ENCODE measurements around the gene ASCL2. TPM values are rescaled to one million over a fixed set of nuclear protein-coding genes. Genes with fewer than 3 reads are reported as not detected.
"Not testable (repeated sequence)": the region's sequence is repeated elsewhere in the genome, so short reads cannot be mapped to it uniquely, and the experiment has no call there.

ASCL2 gene
- polyA plus RNA-seq, 3 donors: 0.19 to 0.63 TPM; not detected in 1

DNA sequence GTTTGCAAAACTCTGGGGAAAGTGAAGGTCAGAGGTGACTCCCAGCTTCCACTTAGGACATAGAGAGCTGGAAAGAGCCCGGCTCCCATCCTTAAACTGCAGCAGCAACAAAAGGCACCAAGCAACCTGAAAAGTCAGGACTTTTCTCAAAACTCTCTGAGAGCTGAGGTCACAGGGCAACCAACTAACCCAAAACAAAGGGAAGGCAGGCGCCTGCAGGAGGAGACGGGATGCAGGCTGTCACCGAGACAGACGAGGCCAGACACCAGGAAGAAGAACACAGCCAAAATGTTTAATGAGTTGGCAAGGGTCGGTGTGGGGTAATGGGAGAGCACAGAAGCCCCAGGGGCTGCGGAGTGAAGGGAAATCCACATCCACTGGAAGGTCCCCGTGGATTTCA, 19.9 kb downstream of the ASCL2 start:
- H3K27ac ChIP-seq (ENCODE audit: low read depth, low read length): no peak overlapping the region
- 69 to 88% (median 76%) methylated on average over 8 of the region's 8 CpGs for WGBS, 3 donors

DNA sequence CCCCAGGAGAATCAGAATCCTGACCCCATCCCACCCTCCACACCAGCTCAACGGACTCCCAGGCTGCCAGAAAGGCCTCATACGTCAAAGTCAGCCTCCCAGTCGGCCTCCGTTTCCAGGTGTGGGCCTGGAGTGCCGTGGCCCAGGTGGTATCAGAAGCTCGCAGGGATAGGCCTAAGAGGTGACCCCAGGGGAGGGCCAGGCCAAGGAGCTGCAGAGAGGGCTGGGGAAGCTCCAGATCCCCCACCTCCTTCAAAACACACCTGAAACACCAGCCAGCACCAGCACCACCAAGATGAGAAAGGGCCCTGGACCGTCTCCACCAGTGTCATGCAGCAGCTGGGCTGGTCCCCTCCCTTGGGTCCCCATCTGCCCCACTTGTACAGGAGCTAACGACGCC, 20.3 kb downstream of the ASCL2 start:
- WGBS, 3 donors: 82 to 88% (median 84%) methylated on average over 9 of the region's 9 CpGs

DNA sequence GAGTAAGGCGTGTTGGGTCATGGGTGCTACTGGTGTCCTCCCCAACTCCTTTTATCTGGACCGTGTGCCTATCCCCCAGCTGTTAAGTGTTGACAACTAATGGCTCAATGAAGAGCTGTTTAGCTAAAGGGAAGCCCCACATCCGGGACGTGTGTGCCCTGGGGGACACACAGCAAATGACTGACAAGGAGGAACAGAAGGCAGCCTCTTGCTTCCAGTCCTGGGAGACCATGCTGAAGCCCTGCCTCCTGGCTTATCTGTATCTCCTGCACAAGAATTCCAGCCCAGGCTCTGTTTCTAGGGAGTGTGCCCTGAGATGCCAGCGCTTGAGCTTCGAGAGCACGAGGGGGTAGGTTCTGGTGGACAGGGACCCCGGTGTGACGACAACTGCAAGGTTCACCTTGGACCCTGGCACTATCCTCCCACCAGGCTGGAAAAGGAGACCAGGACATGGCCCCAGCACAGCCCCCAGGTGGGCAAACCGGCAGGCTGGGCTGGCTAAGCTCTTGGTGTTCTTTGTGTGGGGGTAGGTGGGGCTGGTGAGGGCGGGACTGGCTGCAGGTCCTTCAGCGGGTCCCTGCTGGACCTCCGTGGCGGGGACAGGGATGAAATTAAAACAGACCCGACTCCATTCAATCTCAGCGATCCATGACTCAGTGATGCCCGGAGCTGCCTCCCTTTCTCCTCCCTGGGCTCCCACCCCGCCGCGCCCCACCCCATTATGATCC, 21.0 kb downstream of the ASCL2 start:
- WGBS, 3 donors: 84 to 86% (median 85%) methylated on average over 17 to 20 of the region's 20 CpGs
- H3K27ac ChIP-seq (ENCODE audit: low read depth, low read length): no peak overlapping the region

More for the DNA sequence above, 20.3 kb downstream of the ASCL2 start:
- H3K27ac ChIP-seq (ENCODE audit: low read depth, low read length): no peak overlapping the region

DNA sequence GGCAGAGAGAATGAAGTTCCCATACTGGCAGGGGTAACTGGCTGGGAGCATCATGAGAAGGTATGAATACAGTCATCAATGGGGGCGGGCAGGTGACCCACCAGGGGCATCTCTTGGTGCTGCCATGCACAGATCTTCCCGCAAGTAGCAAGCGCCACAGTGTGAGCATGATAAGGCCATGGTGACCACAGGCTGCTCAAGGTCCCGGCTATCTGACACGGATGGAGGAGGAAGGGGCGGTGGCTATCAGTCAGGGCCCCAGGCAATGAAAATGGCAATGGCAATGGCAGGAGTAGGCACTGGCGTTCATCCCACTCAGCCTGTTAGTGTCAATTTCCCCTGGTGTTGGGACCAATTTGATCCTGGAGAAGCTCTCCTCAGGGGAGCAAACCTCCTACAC, 21.6 kb downstream of the ASCL2 start:
- 83 to 92% (median 91%) methylated on average over 7 of the region's 7 CpGs for WGBS, 3 donors
- H3K27ac ChIP-seq (ENCODE audit: low read depth, low read length): no peak overlapping the region

DNA sequence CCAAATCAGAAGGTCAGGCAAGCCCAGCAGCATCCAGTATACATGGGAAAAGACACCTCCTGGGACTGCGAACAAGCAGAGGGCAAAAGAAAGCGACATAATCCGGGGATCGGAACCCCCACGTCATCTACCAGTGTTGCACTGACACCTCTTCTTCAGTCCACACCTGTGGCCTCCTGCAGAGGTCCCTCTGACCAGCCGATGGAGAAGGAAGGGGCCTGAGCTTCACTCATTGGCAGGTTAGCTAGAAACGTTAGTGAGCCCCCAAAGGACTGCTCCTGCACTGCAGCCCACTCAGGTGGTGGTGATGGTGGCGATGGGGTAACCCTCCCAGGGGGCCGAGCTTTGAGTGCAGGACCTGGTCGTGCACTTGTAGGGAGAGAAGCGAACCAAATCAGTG, 22.1 kb downstream of the ASCL2 start:
- 83 to 90% (median 89%) methylated on average over 11 of the region's 11 CpGs for WGBS, 3 donors
- H3K27ac ChIP-seq (ENCODE audit: low read depth, low read length): no peak overlapping the region

DNA sequence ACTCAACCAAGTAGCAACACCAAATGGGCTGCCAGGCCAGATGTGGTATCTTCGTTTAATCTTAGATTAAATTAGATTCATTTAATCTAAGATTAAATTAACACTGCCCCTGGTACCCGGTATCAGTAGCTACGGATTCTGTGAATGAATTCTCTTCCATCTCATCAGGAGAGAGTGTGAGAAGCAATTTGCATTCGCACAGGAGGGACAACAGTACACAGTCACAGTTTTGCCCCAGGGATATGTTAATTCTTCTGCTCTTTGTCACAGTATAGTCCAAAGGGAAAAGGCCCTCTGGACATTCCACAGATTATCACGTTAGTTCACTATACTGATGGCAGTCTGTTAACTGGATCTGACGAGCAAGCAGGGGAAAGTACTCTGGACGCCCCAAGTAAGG, 22.9 kb downstream of the ASCL2 start:
- H3K27ac ChIP-seq (ENCODE audit: low read depth, low read length): no peak overlapping the region
- WGBS, 3 donors: 81 to 86% (median 83%) methylated on average over 7 of the region's 7 CpGs

DNA sequence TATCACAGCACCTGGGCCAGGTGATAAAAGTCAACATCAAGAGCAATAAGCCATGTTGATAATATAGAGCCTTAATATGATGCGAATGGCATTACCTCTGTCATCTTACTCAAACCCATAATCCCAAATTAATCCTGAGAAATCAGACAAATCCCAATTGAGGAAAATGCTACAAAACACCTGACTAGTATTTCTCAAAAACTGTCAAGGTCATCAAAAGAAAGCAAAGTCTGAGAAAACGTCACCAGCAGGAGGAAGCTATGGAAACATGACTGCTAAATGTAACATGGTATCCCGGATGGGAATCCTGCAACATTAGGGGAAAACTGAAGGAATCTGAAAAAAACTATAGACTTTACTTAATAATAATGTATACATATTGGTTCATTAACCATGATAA, 29.6 kb downstream of the ASCL2 start:
- 59 to 75% (median 72%) methylated on average over 3 of the region's 3 CpGs for WGBS, 3 donors
- H3K27ac ChIP-seq (ENCODE audit: low read depth, low read length): no peak overlapping the region

DNA sequence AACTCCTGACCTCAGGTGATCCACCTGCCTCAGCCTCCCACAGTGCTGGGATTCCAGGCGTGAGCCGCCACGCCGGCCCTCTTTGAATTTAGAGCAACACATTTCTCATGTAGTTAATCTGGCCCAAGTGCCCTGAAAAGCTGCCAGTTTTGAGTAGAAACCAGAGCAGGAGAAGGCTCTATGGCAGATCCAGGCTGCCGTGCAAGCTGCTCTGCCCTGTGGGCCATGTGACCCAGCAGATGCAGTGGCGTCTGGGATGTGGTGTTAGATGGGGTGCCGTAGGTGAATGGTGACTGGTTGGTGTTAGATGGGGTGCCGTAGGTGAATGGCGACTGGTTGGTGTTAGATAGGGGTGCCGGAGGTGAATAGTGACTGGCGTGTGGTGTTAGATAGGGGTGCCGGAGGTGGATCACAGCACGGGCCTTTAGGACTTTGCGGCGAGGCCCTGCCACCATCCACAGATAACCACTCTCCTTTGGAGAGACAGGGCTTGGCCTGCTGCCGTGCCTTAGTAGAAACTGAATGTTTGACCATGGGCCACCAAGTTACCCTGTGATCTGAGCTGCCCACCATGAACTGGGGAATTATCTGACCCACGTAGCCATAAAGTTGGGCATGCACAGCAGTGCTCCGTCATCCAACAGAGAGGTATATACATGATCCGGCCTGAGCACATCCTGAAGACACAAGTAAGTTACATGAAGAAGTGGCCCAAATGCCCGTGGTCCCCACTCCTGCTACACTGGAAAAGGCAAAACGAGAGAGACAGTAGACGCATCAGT, 32.7 kb downstream of the ASCL2 start:
- no peak overlapping the region for H3K27ac ChIP-seq (ENCODE audit: low read depth, low read length)
- WGBS, 3 donors: 91 to 93% (median 91%) methylated on average over 22 of the region's 22 CpGs

DNA sequence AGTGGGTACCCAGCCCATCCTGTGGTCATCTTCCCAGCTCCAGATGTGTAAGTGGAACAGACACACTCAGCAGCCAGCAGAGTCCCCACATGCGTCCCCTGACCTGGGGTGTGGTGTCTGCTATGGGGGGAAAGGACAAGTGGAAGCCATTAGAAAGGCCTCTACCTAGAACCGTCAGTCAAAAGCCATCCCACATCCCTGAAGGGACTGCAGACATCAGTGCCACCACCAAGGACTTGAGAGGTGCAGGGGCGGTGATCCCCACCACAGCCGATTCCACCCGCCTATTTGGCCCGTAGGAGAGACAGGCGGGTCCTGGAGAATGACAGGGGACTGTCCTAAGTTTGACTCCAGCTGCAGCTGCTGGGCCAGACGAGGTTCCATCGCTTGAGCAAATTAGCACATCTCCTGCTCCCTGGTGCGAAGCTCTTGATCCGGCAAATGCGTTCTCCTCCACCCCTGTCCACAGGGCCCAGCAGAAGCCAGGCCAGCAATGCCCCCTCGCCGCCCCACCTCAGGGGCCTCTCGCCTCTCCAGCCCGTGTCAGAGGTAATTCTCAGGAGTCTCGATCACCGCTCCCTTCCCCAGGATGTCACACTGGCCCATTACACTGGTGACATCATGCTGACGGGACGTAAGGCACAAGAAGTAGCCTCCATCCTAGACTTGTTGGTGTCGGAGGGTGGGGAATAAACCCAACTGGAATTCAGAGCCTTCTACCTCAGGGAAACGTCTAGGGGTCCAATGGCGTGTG, 33.8 kb downstream of the ASCL2 start:
- WGBS, 3 donors: 87 to 92% (median 90%) methylated on average over 22 to 23 of the region's 23 CpGs

DNA sequence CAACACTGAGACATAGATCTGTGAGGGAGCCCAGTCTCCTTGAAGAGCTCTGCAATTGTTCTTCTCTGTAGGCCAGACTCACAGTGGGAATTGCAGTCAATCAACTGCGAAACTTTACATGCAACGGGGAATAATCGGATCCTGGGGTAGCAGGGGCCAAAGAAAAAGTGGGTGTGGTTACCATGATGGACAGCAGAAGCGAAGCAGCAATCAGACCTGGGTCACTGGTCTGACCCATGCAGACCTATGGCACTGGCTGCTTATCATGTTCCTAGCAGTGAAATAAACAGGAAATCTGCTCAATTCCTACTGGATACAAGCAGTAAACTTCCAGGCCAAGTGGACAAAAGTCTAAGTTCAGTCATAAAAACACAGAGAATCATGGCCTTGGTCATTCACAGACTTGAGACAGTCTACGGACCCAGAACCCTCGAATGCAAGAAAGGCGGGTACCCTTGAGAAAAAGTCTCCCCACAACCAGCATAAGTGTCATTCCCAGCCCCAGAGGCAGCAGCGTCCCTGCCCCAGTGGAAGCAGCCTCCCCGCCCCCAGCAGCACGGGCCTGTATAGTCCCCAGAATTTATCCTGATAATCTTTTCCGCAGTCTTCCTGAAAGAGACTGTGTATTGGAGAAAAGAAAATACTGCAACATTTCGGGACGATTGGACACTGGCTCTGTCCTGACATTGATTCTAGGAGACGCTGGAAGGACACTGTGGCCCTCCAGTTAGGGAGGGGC, 34.6 kb downstream of the ASCL2 start:
- WGBS, 3 donors: 82 to 89% (median 84%) methylated on average over 14 of the region's 14 CpGs
- no peak overlapping the region for H3K27ac ChIP-seq (ENCODE audit: low read depth, low read length)

More for the DNA sequence above, 33.8 kb downstream of the ASCL2 start:
- not testable (repeated sequence) for H3K27ac ChIP-seq (ENCODE audit: low read depth, low read length)

DNA sequence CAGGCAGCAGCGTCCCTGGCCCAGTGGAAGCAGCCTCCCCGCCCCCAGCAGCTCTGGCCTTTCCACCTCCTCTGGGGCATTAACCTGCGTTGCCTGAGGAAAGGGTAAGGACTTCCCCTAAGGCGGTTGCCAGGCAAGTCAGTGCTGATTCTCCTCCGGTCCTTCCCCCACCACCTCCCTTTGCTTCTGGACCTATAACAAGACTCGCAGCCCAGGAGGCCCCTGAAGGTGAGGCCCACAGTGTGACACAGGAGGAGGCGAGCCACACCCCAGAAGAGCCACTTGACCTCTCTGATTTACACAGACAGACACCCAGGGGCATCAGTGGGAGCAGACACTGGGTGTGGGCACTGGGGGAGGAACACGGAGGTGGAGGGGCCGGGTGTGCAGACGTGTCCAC, 35.4 kb downstream of the ASCL2 start:
- no peak overlapping the region for H3K27ac ChIP-seq (ENCODE audit: low read depth, low read length)
- WGBS, 3 donors: 74 to 76% (median 75%) methylated on average over 10 of the region's 10 CpGs

DNA sequence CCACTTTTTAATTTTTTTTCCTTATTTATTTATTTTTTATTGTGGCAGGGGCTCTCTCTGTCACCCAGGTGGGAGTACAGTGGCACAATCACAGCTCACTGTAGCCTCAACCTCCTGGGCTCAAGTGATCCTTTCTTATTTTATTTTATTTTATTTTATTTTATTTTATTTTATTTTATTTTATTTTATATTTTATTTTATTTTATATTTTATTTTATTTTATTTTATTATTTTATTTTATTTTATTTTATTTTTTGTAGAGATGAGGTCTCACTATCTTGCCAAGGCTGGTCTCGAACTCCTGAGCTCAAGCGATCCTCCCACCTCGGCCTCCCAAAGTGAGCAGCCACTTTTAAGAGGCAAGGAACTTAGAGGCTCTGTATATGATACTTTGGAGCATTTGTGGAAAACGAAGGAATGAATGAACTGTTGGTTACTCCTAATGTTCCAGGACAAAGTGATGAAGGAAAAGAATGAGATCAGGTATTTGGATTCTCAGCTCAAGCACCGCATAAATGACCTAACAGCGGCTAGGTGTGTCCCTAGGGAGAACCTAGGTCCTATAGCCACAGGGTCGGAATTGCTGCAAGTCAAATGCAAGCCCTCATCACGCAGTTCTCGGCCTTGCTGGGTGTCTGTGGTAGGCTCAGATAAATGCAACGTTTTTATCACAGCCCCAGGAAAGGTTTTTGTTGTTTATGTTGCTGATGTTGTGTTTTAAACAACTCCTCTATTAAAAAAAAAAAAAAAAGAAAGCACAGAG, 36.5 kb downstream of the ASCL2 start:
- WGBS, 3 donors: 84 to 88% (median 88%) methylated on average over 10 of the region's 10 CpGs
- no peak overlapping the region for H3K27ac ChIP-seq (ENCODE audit: low read depth, low read length)

DNA sequence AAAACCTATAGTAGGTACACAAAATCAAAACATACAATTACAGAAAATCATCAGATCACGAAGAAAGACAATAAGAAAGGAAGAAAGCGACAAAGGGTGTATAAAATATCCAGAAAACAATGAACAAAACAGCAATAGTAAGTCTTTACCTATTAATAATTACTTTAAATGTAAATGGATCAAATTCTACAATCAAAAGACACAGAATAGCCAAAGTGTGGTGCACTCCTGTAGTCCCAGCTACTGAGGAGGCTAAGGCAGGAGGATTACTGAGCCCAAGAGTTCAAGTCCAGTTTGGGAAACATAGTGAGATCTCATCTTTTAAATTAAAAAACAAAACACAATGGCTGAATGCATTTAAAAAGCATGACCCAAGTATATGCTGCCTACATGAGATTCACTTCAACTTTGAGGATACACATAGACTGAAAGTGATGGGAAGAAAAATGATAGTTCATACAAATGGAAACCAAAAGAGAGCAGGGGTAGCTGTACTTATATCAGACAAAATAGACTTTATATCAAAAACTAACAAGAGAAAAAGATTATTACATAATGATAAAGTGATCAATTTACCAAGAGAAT, 40.6 kb downstream of the ASCL2 start:
- 81 to 88% (median 85%) methylated on average over 2 of the region's 2 CpGs for WGBS, 3 donors
- no peak overlapping the region for H3K27ac ChIP-seq (ENCODE audit: low read depth, low read length)

DNA sequence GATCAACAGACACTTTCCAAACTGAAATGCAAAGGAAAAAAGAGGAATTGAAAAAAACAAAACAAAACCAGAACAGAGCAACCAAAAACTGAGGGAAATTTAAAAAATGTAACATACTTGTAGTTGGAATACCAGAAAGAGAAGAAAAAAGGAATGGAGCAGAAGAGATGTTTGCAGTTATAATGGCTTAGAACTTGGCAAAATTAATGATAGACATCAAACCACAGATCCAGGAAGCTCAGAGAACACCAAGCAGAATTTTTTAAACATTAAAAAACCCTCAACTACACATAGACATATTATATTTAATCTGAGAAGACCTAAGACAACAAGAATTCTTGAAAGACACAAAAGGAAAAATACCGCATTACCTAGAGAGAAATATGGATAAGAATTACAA, 46.1 kb downstream of the ASCL2 start:
- 94 to 95% (median 94%) methylated on average over 1 of the region's 1 CpG for WGBS, 3 donors
- H3K27ac ChIP-seq (ENCODE audit: low read depth, low read length): no peak overlapping the region

DNA sequence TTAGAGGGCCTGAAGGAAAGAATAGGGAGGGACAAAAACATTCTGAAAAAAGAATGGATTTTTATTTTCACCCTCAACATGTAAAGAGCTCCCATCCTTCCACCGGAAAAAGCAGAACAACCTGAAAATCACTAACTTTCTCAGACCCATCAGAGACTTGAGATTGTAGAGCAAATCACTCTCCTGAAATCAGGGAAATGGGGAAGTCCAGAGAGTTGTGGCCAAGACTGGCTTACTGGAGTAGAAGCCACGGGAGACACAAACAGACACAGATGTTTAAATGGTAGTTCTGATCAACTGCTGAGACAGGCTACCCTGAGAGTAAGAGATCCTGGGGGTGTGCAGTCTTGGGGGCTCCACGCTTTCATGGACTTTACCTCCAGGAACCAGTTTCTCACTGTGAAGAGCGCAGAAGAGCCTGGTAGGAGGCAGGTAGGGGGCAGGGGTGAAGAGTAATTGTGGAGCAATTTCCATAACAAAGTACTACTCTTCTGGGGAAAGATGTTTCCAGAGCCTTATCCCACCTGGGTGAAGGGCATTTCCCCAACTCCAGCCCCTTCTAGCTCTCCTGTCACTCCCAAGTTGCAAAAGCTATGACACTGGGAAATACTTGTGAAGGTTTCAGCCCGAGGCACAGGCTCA, 47.1 kb downstream of the ASCL2 start:
- WGBS, 3 donors: 64 to 72% (median 68%) methylated on average over 5 of the region's 5 CpGs
- no peak overlapping the region for H3K27ac ChIP-seq (ENCODE audit: low read depth, low read length)

DNA sequence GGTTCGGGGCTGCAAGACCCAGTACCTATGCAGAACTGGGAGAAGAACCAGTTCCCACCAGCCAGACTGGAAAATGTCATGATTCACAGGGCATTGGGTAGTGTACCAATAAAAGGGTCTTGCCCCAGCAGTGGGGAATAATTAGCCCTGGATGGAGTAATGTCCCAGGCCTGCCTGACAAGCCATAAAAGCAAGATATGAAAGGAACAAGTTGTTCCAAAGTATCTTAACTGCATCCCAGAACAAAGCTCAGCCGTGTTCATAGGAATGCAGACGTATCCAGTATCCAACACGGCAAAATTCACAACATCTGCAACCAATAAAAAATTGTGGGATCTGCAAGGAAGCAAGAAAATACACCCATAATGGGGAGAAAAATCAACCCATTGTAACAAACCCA, 47.9 kb downstream of the ASCL2 start:
- WGBS, 3 donors: 73 to 82% (median 76%) methylated on average over 4 of the region's 4 CpGs
- no peak overlapping the region for H3K27ac ChIP-seq (ENCODE audit: low read depth, low read length)

DNA sequence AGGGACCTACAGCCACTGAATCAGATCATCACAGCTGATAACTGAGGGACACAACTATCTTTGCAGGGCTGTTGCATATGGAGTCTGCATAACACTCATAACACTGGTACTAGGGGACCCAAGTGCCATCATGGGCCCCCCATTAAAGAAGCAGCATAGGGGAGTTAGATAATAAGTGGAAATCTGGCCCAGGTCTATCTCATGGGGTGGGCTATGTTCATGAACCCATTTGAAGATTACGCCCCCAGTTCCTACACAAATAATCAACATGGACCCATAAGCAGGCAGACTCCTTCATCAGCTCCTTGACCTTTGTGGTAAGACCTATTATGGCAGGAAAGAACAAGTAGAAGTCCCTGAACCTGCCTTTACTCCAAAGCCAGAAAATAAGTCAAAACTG, 48.8 kb downstream of the ASCL2 start:
- H3K27ac ChIP-seq (ENCODE audit: low read depth, low read length): no peak overlapping the region
- WGBS, 3 donors: 78 to 96% (median 93%) methylated on average over 1 of the region's 1 CpG

Measured in adipose tissue (tissue), 3 donors.